ENCODE measurements around the gene DNMBP.

DNMBP gene

DNA sequence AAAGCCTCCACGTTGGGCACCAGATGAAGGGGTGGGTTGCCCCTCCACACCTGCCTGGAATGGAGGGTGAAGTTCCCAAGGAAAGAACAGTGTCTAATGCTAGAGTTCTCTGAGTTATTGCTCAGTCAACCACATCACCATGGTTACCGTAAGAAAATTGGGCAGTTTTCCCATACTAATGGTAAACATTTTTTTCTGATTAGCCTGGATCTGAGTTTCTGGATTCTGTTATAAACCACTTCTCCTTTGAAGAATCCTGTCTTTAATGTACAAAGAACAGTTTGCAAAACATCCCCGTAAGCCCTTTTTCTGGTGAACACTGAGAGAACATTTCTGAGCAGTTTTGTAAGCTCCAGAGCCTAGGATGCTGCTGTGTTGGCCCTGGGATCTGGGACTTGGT, 181.8 kb downstream of the DNMBP start:
- Histone ChIP-seq H3K27me3 (ENCODE audit: control insufficient read depth, insufficient read depth, low read length) (no peaks in the 10 kb centered on the region), H3K4me3 (ENCODE audit: low read depth, low read length) (no peak overlapping the region), H3K9me3 (ENCODE audit: control insufficient read depth, insufficient read depth, low read length) (no peaks in the 10 kb centered on the region), H3K4me1 (ENCODE audit: control insufficient read depth, insufficient read depth, low read length) (no peaks in the 10 kb centered on the region), H3K36me3 (ENCODE audit: control insufficient read depth, insufficient read depth, low read length) (no peaks in the 10 kb centered on the region), H3K9ac (ENCODE audit: low read depth, low read length) (no peak overlapping the region)

Data from iPS-15b (cell line).